ENCODE data around the gene ZDHHC5. TPM values are rescaled to one million over a fixed set of nuclear protein-coding genes. Genes with fewer than 3 reads are reported as not detected.

The ZDHHC5 gene
- polyA plus RNA-seq, 2 of the 4 experiments (the other 2 are of a cell fraction) = 44.1 to 63.8 TPM

DNA sequence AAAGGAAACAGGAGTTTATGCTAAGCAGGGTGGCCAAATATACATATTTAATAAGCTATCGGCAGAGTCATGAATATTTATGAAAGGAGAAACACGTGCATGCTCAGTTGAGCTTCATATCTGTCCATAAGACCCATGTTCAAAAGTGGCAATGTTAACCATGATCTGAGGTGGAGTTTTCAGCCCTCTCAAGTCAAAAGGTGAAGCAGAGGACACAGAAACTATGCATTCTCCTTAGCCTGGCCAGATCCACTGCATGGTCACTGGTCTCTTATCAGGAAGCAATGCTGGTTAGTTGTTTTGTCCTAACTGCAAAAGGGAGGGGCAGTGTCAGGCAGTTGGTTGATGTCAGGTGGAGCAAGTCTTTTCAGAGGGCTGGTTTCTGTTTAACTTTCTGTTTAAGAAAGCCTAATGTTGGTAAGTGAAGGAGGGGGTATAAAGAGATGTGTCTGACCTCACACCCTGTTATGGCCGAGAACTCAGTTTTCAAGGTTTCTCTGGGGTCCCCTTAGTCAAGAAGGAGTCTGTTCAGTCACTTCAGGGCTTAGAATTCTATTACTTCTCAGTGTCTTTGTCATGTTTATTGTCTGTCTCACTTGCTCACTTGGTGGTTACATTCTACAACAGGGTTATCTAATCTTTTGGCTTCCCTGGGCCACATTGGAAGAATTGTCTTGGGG, 67.8 kb downstream of the ZDHHC5 start:
- FAIRE-seq (no peak), DNase-seq (ENCODE audit: low read depth in 1 of 2, low spot score in 1 of 2) (no peak), ATAC-seq (no peak)
- WGBS (ENCODE audit: missing lambda C conversion rate) = 84% methylated on average over 3 of the region's 3 CpGs
- Histone ChIP-seq H3K4me1 (peaks cover 6% of the 10 kb centered on the region; the same call in 2 of the 3 replicates), H3K4me2 (no peak overlapping the region), H3K4me3 (no peak overlapping the region), H3K9me3 (no peaks in the 10 kb centered on the region), H3K27ac (no peak overlapping the region)
- ChIA-PET POLR2A (interaction anchor here (0.6 to 1.6 kb wide), 2 partner anchors 14 to 24 kb away, joined by 4 to 5 read pairs; partner anchors contain the start of genes MED19 and TMX2), CTCF (interaction anchor here (1.2 to 1.9 kb wide), 4 partner anchors 7 to 65 kb away, joined by 4 to 7 read pairs (median 4); partner anchors contain the start of gene BTBD18)
- TF ChIP-seq, protein P1, sequence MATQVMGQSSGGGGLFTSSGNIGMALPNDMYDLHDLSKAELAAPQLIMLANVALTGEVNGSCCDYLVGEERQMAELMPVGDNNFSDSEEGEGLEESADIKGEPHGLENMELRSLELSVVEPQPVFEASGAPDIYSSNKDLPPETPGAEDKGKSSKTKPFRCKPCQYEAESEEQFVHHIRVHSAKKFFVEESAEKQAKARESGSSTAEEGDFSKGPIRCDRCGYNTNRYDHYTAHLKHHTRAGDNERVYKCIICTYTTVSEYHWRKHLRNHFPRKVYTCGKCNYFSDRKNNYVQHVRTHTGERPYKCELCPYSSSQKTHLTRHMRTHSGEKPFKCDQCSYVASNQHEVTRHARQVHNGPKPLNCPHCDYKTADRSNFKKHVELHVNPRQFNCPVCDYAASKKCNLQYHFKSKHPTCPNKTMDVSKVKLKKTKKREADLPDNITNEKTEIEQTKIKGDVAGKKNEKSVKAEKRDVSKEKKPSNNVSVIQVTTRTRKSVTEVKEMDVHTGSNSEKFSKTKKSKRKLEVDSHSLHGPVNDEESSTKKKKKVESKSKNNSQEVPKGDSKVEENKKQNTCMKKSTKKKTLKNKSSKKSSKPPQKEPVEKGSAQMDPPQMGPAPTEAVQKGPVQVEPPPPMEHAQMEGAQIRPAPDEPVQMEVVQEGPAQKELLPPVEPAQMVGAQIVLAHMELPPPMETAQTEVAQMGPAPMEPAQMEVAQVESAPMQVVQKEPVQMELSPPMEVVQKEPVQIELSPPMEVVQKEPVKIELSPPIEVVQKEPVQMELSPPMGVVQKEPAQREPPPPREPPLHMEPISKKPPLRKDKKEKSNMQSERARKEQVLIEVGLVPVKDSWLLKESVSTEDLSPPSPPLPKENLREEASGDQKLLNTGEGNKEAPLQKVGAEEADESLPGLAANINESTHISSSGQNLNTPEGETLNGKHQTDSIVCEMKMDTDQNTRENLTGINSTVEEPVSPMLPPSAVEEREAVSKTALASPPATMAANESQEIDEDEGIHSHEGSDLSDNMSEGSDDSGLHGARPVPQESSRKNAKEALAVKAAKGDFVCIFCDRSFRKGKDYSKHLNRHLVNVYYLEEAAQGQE (IDR thresholded peaks at IDR 0.05) = no peak
- no peak for TF ChIP-seq POLR2A (IDR thresholded peaks at IDR 0.05; ENCODE audit: low read length)
- TF ChIP-seq CEBPB (IDR thresholded peaks at IDR 0.05) = no peak
- TF ChIP-seq, protein P2, sequence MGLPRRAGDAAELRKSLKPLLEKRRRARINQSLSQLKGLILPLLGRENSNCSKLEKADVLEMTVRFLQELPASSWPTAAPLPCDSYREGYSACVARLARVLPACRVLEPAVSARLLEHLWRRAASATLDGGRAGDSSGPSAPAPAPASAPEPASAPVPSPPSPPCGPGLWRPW (IDR thresholded peaks at IDR 0.05) = no peak
- no peak for TF ChIP-seq FOXS1 (CRISPR knock-in tag; IDR thresholded peaks at IDR 0.05)
- no peak for TF ChIP-seq MYC (IDR thresholded peaks at IDR 0.05; ENCODE audit: borderline replicate concordance, low read length)
- TF ChIP-seq RARB (CRISPR knock-in tag; IDR thresholded peaks at IDR 0.05) = no peak
- no peak for TF ChIP-seq NR3C1 (IDR thresholded peaks at IDR 0.05)
- no peak for TF ChIP-seq RCOR1 (IDR thresholded peaks at IDR 0.05; ENCODE audit: low read depth, low read length)
- TF ChIP-seq, protein P3, sequence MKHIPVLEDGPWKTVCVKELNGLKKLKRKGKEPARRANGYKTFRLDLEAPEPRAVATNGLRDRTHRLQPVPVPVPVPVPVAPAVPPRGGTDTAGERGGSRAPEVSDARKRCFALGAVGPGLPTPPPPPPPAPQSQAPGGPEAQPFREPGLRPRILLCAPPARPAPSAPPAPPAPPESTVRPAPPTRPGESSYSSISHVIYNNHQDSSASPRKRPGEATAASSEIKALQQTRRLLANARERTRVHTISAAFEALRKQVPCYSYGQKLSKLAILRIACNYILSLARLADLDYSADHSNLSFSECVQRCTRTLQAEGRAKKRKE (CRISPR knock-in tag; IDR thresholded peaks at IDR 0.05; ENCODE audit: low read depth) = no peak
- TF ChIP-seq, protein P4, sequence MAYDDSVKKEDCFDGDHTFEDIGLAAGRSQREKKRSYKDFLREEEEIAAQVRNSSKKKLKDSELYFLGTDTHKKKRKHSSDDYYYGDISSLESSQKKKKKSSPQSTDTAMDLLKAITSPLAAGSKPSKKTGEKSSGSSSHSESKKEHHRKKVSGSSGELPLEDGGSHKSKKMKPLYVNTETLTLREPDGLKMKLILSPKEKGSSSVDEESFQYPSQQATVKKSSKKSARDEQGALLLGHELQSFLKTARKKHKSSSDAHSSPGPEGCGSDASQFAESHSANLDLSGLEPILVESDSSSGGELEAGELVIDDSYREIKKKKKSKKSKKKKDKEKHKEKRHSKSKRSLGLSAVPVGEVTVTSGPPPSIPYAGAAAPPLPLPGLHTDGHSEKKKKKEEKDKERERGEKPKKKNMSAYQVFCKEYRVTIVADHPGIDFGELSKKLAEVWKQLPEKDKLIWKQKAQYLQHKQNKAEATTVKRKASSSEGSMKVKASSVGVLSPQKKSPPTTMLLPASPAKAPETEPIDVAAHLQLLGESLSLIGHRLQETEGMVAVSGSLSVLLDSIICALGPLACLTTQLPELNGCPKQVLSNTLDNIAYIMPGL (CRISPR knock-in tag; IDR thresholded peaks at IDR 0.05; ENCODE audit: borderline replicate concordance) = no peak
- TF ChIP-seq ZSCAN20 (CRISPR knock-in tag; IDR thresholded peaks at IDR 0.05) = no peak
- TF ChIP-seq EHF (CRISPR knock-in tag; IDR thresholded peaks at IDR 0.05) = no peak
- no peak for TF ChIP-seq HEYL (CRISPR knock-in tag; IDR thresholded peaks at IDR 0.05)
- no peak for TF ChIP-seq GATA3 (IDR thresholded peaks at IDR 0.05; ENCODE audit: borderline replicate concordance)
- TF ChIP-seq ZNF302 (CRISPR knock-in tag; IDR thresholded peaks at IDR 0.05) = no peak
- TF ChIP-seq CHD2 (IDR thresholded peaks at IDR 0.05; ENCODE audit: low read length, partially characterized antibody) = no peak
